Measurements from ENCODE around the gene H2AZ1.

H2AZ1 gene

GRCh38 chr4:99946356-99947189 lies 3.5 kb downstream of the H2AZ1 start, which contains the start of gene DNAJB14:
Gene DNAJB14, minus strand, starts transcription at chr4:99946618. Its CDS starts 47 bp downstream, at chr4:99946571.
- peak; percentile 59 to 76 for DNase-seq (ENCODE audit: low read depth in 1 of 2, low spot score in 1 of 2)

- peak in 1 of 2 donors; percentile 10 for DNase-seq (ENCODE audit: low read depth in 1 of 2, low spot score in 1 of 2)
Measured at GRCh38 chr4:99945718-99946355, 4.2 kb downstream of the H2AZ1 start.

GRCh38 chr4:99943904-99944437 lies 6.1 kb downstream of the H2AZ1 start:
- no peak for DNase-seq (ENCODE audit: low read depth in 1 of 2, low spot score in 1 of 2)

- no peak for DNase-seq (ENCODE audit: low read depth in 1 of 2, low spot score in 1 of 2)
Measured at GRCh38 chr4:99938243-99938753, 11.8 kb downstream of the H2AZ1 start.

- no peak for DNase-seq (ENCODE audit: low read depth in 1 of 2, low spot score in 1 of 2)
Measured at GRCh38 chr4:99934891-99935290, 15.2 kb downstream of the H2AZ1 start.

GRCh38 chr4:99927566-99927965 lies 22.5 kb downstream of the H2AZ1 start:
- no peak for DNase-seq (ENCODE audit: low read depth in 1 of 2, low spot score in 1 of 2)

- no peak for DNase-seq (ENCODE audit: low read depth in 1 of 2, low spot score in 1 of 2)
Measured at GRCh38 chr4:99921174-99921573, 28.9 kb downstream of the H2AZ1 start.

GRCh38 chr4:99918656-99919055 lies 31.4 kb downstream of the H2AZ1 start:
- no peak for DNase-seq (ENCODE audit: low read depth in 1 of 2, low spot score in 1 of 2)

- DNase-seq (ENCODE audit: low read depth in 1 of 2, low spot score in 1 of 2), result no peak
Measured at GRCh38 chr4:99917575-99917974, 32.5 kb downstream of the H2AZ1 start.

GRCh38 chr4:99915449-99915848 lies 34.6 kb downstream of the H2AZ1 start:
- DNase-seq (ENCODE audit: low read depth in 1 of 2, low spot score in 1 of 2), result no peak

Data from activated T-helper 1 cell treated with anti-CD3 and anti-CD28 coated beads, Interleukin-2, amount 50 U/mL, for 16 hours (primary cell).